ENCODE measurements around the gene ME3. TPM values are rescaled to one million over a fixed set of nuclear protein-coding genes. Genes with fewer than 3 reads are reported as not detected.
"Not testable (repeated sequence)": the region's sequence is repeated elsewhere in the genome, so short reads cannot be mapped to it uniquely, and the experiment has no call there.

ME3 gene
- polyA plus RNA-seq, 3 donors from 2014 or later, result 1.3 to 3.7 TPM; not detected in 1

- H3K4me3 Mint-ChIP-seq, result no peak overlapping the region
- H3K9me3 Mint-ChIP-seq, result no peaks in the 10 kb centered on the region
- H3K36me3 Mint-ChIP-seq, result peaks cover 0 to 25% (median 5%) of the 10 kb centered on the region in 3 donors
- H3K27ac Mint-ChIP-seq, result no peak overlapping the region
- DNase-seq, result no peak
- H3K4me1 Mint-ChIP-seq, result peaks cover 2 to 6% of the 10 kb centered on the region in 2 donors
- H3K27me3 Mint-ChIP-seq (ENCODE audit: low read depth in 3 of 3), result peaks cover 0 to 6% (median 0%) of the 10 kb centered on the region in 3 donors
Observed at GRCh38 chr11:86666193-86666592, 6.2 kb downstream of the ME3 start.

GRCh38 chr11:86664930-86665329, 7.5 kb downstream of the ME3 start:
- Mint-ChIP-seq H3K36me3 (peaks cover 0 to 25% (median 5%) of the 10 kb centered on the region in 3 donors), H3K4me1 (no peaks in the 10 kb centered on the region), H3K27ac (no peak overlapping the region), H3K4me3 (no peak overlapping the region), H3K9me3 (no peaks in the 10 kb centered on the region), H3K27me3 (ENCODE audit: low read depth in 3 of 3) (peaks cover 0 to 9% (median 0%) of the 10 kb centered on the region in 3 donors)
- DNase-seq, result no peak

DNA sequence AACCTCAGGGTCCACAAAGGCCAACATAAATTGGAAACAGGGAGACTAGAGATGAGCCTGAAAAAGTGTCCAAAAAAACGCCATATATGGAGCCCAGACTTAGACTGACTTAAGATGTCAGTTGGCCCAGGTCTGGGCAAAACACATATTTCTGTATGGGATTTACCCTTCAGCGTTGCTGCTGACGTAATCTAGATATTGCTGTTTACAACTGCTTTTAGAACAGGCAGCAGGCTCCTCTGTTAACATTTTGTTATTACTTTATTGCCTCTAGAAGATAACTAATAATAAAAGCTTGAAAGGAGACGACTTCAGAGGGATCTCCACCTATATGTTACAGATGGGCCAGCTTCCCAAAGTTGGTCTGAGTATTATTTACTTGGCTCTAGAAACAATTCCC, 8.7 kb downstream of the ME3 start:
- Mint-ChIP-seq H3K4me3 (no peak overlapping the region), H3K9me3 (no peaks in the 10 kb centered on the region)

GRCh38 chr11:86663291-86663690, 9.1 kb downstream of the ME3 start:
- no peaks in the 10 kb centered on the region for H3K4me1 Mint-ChIP-seq
- H3K36me3 Mint-ChIP-seq, result peaks cover 0 to 22% (median 5%) of the 10 kb centered on the region in 3 donors
- H3K9me3 Mint-ChIP-seq, result no peaks in the 10 kb centered on the region
- DNase-seq, result no peak
- peaks cover 0 to 9% (median 0%) of the 10 kb centered on the region in 3 donors for H3K27me3 Mint-ChIP-seq (ENCODE audit: low read depth in 3 of 3)
- H3K27ac Mint-ChIP-seq, result no peak overlapping the region
- no peak overlapping the region for H3K4me3 Mint-ChIP-seq

More for the DNA sequence above, 8.7 kb downstream of the ME3 start:
- H3K27me3 Mint-ChIP-seq (ENCODE audit: low read depth in 3 of 3), result peaks cover 0 to 9% (median 0%) of the 10 kb centered on the region in 3 donors
- peaks cover 0 to 24% (median 5%) of the 10 kb centered on the region in 3 donors for H3K36me3 Mint-ChIP-seq
- no peak overlapping the region for H3K27ac Mint-ChIP-seq
- DNase-seq, result no peak
- no peaks in the 10 kb centered on the region for H3K4me1 Mint-ChIP-seq

GRCh38 chr11:86660736-86661135, 11.7 kb downstream of the ME3 start:
- H3K27ac Mint-ChIP-seq, result no peak overlapping the region
- H3K36me3 Mint-ChIP-seq, result peaks cover 0 to 21% (median 0%) of the 10 kb centered on the region in 3 donors
- no peaks in the 10 kb centered on the region for H3K4me1 Mint-ChIP-seq
- no peak overlapping the region for H3K4me3 Mint-ChIP-seq
- peaks cover 0 to 2% (median 0%) of the 10 kb centered on the region in 6 donors for H3K9me3 Mint-ChIP-seq
- DNase-seq, result no peak
- peaks cover 0 to 8% (median 2%) of the 10 kb centered on the region in 3 donors for H3K27me3 Mint-ChIP-seq (ENCODE audit: low read depth in 3 of 3)

DNA sequence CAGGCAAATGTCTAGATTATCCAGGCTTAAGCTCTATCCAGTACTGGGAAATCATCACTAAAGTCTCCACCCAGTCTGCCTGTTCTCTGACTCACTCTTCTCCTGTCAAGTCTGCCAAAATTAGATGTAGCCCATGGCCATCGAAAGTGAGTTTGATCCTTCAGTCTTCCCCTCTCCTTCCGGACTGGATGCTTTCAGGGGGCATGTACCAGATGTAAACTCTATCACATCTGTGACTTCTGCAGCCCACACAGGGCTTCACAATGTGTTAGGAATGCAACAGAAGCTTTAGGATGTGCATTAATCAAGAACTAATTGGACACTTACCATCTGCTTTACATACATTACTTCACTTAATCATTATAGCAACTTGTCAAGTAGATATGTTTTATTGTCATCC, 12.3 kb downstream of the ME3 start:
- Mint-ChIP-seq H3K27ac (no peak overlapping the region), H3K4me1 (no peaks in the 10 kb centered on the region), H3K27me3 (ENCODE audit: low read depth in 3 of 3) (peaks cover 0 to 4% (median 2%) of the 10 kb centered on the region in 3 donors), H3K9me3 (peaks cover 0 to 2% (median 0%) of the 10 kb centered on the region in 6 donors), H3K4me3 (no peak overlapping the region), H3K36me3 (peaks cover 0 to 15% (median 0%) of the 10 kb centered on the region in 3 donors)
- no peak for DNase-seq

DNA sequence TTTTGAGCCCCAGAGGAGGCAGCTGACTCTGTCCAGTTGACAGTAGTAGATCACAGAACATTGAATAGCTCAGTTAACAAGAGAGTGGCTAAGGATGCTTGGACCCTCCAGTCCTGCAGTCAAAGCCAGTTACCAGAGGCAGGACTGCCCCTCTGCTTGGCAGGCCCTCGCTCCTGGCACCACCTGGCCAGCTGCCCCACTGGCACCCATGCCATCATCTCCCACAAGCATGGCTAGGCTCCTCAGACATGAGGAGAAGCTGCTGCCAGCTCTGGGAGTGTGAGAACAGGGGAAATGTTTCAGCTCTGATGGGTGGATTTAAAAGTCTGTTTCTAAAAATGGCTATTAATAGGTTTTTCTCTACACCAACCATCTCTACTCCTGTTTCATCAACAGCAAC, 13.9 kb downstream of the ME3 start:
- H3K36me3 Mint-ChIP-seq, result peaks cover 0 to 8% (median 0%) of the 10 kb centered on the region in 3 donors
- DNase-seq, result no peak
- no peaks in the 10 kb centered on the region for H3K4me1 Mint-ChIP-seq
- H3K27ac Mint-ChIP-seq, result no peak overlapping the region
- peaks cover 0 to 2% (median 0%) of the 10 kb centered on the region in 6 donors for H3K9me3 Mint-ChIP-seq
- no peak overlapping the region for H3K4me3 Mint-ChIP-seq
- H3K27me3 Mint-ChIP-seq (ENCODE audit: low read depth in 3 of 3), result peaks cover 2 to 4% (median 2%) of the 10 kb centered on the region in 3 donors

DNA sequence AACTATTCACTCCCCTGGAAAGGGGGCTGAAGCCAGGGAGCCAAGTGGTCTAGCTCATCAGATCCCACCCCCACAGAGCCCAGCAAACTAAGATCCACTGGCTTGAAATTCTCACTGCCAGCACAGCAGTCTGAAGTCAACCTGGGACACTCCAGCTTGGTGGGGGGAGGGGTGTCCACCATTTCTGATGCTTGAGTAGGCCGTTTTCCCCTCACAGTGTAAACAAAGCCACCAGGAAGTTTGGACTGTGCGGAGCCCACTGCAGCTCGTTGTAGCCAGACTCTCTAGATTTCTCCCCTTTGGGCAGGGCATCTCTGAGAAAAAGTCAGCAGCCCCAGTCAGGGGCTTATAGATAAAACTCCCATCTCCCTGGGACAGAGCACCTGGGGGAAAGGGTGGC, 27.2 kb downstream of the ME3 start:
- H3K36me3 Mint-ChIP-seq, result peaks cover 6 to 13% (median 6%) of the 10 kb centered on the region in 3 donors
- not testable (repeated sequence) for H3K4me3 Mint-ChIP-seq, DNase-seq, H3K27ac Mint-ChIP-seq, H3K4me1 Mint-ChIP-seq, H3K9me3 Mint-ChIP-seq
- H3K27me3 Mint-ChIP-seq (ENCODE audit: low read depth in 3 of 3), result peaks cover 7 to 20% (median 12%) of the 10 kb centered on the region in 3 donors

DNA sequence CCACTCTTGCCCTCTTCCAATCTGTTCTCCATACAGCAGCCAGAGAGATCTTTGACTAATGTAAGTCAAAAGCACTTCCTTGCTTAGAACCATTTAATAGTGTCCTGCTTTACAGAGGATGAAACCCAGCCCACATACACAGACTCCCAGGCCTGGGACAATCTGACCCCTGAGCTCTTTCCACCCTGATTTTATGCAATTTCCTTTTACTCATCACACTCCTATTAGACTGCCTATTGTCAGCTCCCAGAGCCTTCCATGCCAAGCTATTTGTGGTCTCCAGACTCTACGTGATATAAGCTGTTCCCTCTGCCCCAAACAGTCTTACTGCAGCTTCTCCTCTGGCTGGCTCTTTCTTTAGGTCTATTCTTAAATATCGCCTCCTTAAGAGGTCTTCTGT, 28.1 kb downstream of the ME3 start:
- Mint-ChIP-seq H3K36me3 (peaks cover 6 to 12% (median 6%) of the 10 kb centered on the region in 3 donors), H3K9me3 (peaks cover 0 to 8% (median 5%) of the 10 kb centered on the region in 6 donors), H3K27ac (no peak overlapping the region), H3K4me3 (no peak overlapping the region), H3K4me1 (no peaks in the 10 kb centered on the region), H3K27me3 (ENCODE audit: low read depth in 3 of 3) (peaks cover 7 to 20% (median 14%) of the 10 kb centered on the region in 3 donors)
- DNase-seq, result no peak

GRCh38 chr11:86641537-86642261, 30.7 kb downstream of the ME3 start:
- no peak overlapping the region for H3K27ac Mint-ChIP-seq
- peaks cover 17 to 23% of the 10 kb centered on the region in 2 donors for H3K4me1 Mint-ChIP-seq
- H3K36me3 Mint-ChIP-seq, result peaks cover 0 to 7% (median 0%) of the 10 kb centered on the region in 3 donors
- DNase-seq, result no peak
- H3K4me3 Mint-ChIP-seq, result no peak overlapping the region
- H3K27me3 Mint-ChIP-seq (ENCODE audit: low read depth in 3 of 3), result peaks cover 4 to 23% (median 10%) of the 10 kb centered on the region in 3 donors
- peaks cover 0 to 2% (median 0%) of the 10 kb centered on the region in 6 donors for H3K9me3 Mint-ChIP-seq

DNA sequence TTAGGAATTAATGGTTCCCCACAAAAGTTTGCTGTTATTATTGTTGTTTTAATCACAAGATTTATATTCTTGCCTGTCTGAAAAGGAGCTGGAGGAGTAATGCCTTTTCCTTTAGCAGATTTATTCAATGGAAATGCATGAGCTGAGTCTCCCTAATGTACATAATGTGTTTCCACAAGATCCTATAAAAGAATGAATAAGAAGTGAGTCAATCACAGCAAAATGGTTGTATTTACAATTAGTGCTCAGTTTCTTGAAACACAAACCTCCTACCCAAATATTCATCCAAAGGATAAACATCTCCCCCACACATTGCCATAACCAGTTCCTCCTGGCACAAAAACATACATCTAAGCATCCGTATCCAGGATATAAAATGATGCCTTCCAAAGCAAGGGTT, 33.3 kb downstream of the ME3 start:
- DNase-seq, result no peak
- no peak overlapping the region for H3K4me3 Mint-ChIP-seq
- peaks cover 0 to 4% (median 0%) of the 10 kb centered on the region in 3 donors for H3K36me3 Mint-ChIP-seq
- H3K4me1 Mint-ChIP-seq, result peaks cover 17 to 25% of the 10 kb centered on the region in 2 donors
- H3K27ac Mint-ChIP-seq, result no peak overlapping the region
- peaks cover 0 to 2% (median 0%) of the 10 kb centered on the region in 6 donors for H3K9me3 Mint-ChIP-seq
- H3K27me3 Mint-ChIP-seq (ENCODE audit: low read depth in 3 of 3), result peaks cover 2 to 21% (median 15%) of the 10 kb centered on the region in 3 donors

DNA sequence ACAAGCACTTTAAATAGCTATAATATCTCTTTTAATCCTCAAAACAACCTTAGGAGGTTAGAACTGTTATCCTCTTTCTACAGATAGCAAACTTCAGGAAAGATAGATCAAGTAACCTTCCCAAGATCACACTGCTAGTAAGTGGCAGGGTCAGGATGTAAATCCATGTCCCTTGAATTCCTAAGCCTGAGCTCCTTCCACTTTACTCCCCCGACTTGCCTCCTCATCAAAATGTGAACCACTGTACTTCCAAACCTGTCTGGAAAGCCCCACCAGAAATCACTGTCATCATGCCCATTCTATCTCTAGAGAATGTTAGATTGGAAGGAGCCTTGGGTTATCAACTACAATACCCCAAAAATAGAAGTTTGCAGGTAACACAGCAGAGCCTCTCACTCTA, 33.7 kb downstream of the ME3 start:
- Mint-ChIP-seq H3K4me3 (no peak overlapping the region), H3K4me1 (peaks cover 17 to 25% of the 10 kb centered on the region in 2 donors), H3K27me3 (ENCODE audit: low read depth in 3 of 3) (peaks cover 2 to 21% (median 16%) of the 10 kb centered on the region in 3 donors), H3K36me3 (peaks cover 0 to 4% (median 0%) of the 10 kb centered on the region in 3 donors), H3K27ac (no peak overlapping the region), H3K9me3 (peaks cover 0 to 2% (median 0%) of the 10 kb centered on the region in 6 donors)
- no peak for DNase-seq

- H3K4me1 Mint-ChIP-seq, result peaks cover 17 to 27% of the 10 kb centered on the region in 2 donors
- H3K4me3 Mint-ChIP-seq, result peak overlapping the region in 1 of 5 donors; percentile 33
- peak; percentile 28 to 56 (median 54) for DNase-seq
- no peak overlapping the region for H3K27ac Mint-ChIP-seq
- H3K27me3 Mint-ChIP-seq (ENCODE audit: low read depth in 3 of 3), result peaks cover 2 to 21% (median 19%) of the 10 kb centered on the region in 3 donors
- H3K9me3 Mint-ChIP-seq, result peaks cover 0 to 2% (median 0%) of the 10 kb centered on the region in 6 donors
- H3K36me3 Mint-ChIP-seq, result peaks cover 4 to 7% (median 4%) of the 10 kb centered on the region in 3 donors
Observed at GRCh38 chr11:86637988-86638387, 34.4 kb downstream of the ME3 start.

- Mint-ChIP-seq H3K27ac (no peak overlapping the region), H3K4me3 (no peak overlapping the region), H3K9me3 (peaks cover 0 to 2% (median 0%) of the 10 kb centered on the region in 6 donors), H3K4me1 (peaks cover 17 to 32% of the 10 kb centered on the region in 2 donors), H3K36me3 (peaks cover 4 to 7% (median 4%) of the 10 kb centered on the region in 3 donors), H3K27me3 (ENCODE audit: low read depth in 3 of 3) (peaks cover 2 to 22% (median 19%) of the 10 kb centered on the region in 3 donors)
- no peak for DNase-seq
Observed at GRCh38 chr11:86636275-86636674, 36.1 kb downstream of the ME3 start.
